T-helper 1 cell (primary cell): Measurements from ENCODE around the gene OLFM2.

Source experiments
- DNase-seq, 5 donors: peaks; one replicate each; pipeline ENCODE4 v3.0.0-alpha.2; 2012 to 2020

OLFM2 gene

GRCh38 chr19:9906475-9907087 is 29.7 kb downstream of the OLFM2 start:
- DNase-seq: no peak

DNA sequence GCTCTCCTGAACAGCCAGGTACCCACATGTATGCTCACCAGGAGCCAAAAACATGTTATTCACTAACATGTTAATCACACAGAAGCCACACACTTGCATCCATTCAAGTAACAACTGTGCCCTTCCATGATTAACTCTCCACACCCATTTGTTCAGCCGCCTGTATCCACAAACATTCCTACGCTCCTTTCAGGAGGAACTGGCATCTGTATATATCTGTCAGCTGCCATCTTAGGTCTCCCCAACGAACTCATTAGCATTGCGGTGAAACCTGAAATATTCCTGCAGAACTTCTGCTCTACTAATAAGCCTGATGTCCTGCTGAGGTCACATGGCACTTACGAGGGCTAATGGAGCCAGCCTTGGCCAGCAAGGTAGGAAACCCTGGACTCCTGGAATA is 33.0 kb downstream of the OLFM2 start:
- no peak for DNase-seq

DNA sequence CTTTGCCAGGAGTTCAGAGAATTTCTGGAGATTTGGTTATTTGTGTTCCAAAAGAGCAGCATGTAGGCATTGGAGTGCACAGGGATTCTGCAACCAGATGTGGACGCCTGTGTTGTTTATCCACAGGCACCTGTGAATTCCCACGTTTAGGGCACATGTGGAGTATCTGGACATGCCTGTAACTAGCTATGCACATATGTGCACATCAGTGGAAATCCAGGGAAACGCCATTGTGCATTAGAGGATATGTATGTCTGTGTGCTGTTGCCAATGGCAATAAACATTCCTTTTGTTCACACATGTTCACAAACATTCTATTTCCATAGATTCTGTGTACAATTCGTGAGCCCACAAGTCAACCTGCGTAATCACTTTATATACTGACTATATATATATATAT is 34.7 kb downstream of the OLFM2 start:
- DNase-seq: no peak

DNA sequence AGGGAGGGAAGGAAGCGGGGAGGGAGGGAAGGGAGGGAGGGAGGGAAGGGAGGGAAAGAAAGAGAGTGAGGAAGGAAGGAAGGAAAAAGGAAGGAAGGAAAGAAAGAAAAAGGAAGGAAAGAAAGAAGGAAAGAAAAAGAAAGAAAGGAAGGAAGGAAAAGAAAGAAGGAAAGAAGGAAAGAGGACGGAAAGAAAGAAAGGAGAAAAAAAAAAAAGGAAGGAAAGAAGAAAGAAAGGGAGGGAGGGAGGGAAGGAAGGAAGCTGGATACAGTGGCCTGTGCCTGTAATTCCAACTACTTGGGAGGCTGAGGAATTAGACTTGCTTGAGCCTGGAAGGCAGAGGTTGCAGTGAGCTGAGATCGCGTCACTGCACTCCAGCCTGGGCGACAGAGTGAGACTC is 35.3 kb downstream of the OLFM2 start:
- DNase-seq: no peak

DNA sequence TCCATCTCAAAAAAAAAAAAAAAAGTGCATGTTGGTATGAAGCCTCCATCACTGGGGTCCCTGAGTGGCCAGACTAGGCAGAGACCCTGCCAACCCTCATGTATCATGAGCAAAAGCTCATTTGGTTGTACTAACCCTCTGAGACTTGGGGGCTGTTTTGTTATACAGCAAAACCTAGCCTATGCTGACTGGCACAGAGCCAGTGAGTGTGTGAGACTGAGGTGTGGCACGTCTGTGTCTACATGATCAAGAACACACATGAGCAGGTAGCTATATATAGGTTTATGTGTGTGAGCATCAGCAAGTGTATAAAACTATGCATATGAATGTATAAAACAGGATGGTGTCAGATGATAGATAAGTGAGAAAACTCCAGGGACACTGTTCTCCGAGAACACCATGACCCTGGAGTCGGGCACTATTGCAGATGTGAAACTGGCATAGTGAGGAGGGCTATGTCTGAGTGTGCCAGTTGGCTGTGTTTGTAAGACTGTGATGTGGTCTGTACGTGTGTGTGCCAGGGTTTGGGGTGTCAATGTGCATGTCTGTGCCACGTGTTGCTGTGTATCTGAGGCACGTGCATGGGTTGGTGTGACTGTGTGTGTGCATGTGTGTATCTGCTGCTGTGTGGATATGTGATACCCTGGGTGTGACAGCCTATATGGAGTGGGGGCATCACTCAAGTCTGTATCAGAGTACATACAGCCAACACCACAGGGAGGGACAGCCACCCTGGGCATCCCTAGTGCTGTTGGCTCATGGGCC is 44.5 kb downstream of the OLFM2 start:
- no peak for DNase-seq

DNA sequence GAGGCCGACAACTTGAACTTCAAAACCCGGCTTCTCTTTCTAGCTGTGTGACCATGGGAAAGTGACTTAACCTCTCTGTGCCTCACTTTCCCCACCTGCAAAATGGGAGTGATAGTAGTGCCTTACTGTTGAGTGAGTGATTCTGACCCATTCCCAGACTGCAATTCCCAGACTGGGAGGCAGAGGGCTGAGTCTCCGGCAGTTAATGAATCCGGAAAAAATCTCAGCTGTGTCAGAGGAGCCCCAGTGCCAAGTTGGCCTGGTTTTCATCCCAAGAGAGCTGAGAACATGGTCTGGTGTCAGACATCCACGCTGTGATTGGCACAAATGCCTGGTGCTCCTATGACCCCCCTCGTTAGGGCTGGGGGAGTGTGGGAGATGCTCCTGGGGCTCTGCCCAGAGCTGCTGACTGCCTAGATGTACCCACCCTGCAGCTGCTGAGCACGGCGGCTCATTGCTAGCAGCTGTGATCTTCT is 51.2 kb downstream of the OLFM2 start:
- DNase-seq: no peak

DNA sequence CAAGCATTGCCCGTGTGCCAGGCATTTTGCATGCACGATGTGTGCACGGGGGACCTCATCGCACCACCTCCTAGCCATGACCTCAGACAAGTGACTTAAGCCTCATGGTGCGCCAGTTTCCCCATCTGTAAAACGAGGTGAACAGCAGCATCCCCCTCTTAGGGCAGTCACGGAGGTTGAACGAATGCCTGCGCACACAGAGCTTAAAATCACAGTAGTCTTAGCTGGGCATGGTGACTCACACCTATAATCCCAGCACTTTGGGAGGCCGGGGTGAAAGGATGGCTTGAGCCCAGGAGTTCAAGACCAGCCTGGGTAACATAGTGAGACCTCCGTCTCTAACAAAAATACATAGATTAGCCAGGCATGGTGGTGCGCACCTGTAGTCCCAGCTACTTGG is 52.6 kb downstream of the OLFM2 start:
- DNase-seq: no peak

DNA sequence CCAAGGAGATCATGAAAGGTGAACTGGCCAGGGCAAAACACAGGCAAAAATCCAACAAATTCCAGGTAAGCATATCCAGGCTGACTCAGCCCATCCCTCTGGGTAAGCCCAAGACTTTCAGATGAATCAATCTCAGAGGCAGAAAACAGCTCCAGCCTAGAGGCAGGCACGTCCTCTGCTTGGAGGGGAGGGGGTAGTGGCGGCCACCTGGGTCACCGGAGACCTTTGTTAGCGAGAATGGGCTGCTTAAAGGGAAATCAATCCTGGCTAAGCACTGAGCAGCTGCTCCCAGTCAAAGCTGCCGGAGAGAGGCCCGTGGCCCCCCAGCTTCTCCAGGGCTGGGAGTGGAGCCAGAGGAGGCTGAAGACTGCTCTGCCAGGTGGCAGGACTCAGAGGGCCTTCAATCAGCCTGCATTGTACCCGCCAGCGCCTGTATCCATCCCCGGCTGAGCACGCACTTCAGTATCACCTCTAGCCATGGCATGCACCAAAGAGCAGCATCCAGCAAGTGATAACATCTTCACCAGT is 53.0 kb downstream of the OLFM2 start:
- no peak for DNase-seq

GRCh38 chr19:9881720-9882119 is 54.6 kb downstream of the OLFM2 start:
- no peak for DNase-seq

GRCh38 chr19:9878511-9879196 is 57.7 kb downstream of the OLFM2 start:
- DNase-seq: no peak

- DNase-seq: no peak
Observed at GRCh38 chr19:9877780-9878510, 58.4 kb downstream of the OLFM2 start.

GRCh38 chr19:9875796-9876195 is 60.5 kb downstream of the OLFM2 start:
- no peak for DNase-seq

DNA sequence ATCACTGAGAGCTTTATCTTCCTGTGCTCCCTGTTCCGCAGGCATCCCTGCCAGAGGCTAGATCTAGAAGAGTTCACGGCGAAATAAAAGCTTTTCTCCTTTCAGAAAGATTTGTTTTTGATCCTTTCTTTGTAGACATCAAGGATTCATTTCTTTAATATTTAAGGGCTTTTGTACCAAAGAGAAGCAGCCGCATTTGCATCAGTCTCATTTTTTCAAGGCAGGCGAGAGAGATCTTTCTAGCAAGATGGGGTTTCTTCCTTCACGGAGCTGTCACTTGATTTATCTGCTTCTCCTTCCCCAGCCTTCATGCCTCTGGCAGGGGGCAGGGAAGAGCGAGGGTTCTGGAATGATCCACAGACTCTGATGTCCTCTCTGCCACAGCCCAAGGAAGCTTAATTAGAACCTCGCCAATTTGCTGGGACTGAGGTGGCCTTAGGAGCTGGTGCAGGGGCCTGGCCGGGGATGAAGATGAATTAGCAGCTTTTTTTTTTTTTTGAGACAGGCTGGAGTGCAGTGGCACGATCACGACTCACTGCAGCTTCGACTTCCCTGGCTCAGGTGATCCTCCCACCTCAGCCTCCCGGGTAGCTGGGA is 61.2 kb downstream of the OLFM2 start:
- DNase-seq: no peak

- no peak for DNase-seq
Observed at GRCh38 chr19:9872618-9873242, 63.6 kb downstream of the OLFM2 start.

- no peak for DNase-seq
Observed at GRCh38 chr19:9871626-9872338, 64.5 kb downstream of the OLFM2 start.

DNA sequence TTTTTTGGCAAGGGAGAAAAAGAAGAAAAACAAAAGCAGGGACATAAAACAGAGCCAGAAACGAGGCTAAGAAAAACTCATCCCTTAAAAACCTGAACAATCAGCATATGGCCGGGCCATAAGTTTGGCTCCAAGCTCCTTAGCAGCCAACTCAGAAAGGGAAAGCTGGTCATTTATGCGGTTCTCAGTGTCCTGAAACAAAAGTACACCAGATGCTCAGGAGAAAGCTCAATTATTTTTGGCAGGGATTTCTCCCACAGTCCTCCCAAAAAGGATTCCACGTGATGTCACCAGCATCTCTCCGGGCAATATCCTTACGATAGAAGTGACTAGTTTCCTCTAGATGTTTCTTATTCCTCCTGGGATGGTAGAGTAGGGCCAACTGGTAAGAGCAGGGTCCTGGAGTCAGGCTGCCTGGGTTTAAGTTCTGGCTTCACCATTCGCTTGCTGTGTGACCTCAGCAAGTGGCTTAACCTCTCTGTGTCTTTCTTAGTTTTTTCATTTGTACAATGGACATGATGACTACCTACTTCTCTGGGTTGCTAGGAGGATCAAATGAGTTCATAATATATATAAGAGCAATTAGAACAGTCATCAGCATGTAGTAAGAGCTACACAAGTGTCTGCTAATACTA is 67.2 kb downstream of the OLFM2 start:
- DNase-seq: no peak

- DNase-seq: peak in 3 of 5 donors; percentile 22 to 62 (median 40)
Observed at GRCh38 chr19:9865732-9866501, 70.4 kb downstream of the OLFM2 start.

DNA sequence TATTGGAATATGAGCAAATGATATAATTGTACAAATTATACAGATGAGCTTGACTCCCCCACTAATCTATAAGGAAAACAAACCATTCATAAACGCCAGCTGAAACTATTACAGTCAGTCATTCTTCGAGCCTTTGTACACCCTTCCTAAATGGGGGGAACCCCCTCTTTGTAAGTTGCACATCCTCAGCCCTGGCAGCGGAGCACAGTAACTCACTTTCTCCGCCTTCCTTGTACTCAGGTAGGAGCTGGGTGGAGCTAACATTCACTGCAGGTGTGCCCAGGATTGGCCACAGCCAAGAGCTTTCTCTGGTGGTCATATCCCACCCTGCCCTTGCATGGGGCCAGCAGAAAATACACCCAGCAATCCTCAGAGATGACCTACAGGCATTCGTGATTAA is 72.6 kb downstream of the OLFM2 start:
- DNase-seq: no peak

DNA sequence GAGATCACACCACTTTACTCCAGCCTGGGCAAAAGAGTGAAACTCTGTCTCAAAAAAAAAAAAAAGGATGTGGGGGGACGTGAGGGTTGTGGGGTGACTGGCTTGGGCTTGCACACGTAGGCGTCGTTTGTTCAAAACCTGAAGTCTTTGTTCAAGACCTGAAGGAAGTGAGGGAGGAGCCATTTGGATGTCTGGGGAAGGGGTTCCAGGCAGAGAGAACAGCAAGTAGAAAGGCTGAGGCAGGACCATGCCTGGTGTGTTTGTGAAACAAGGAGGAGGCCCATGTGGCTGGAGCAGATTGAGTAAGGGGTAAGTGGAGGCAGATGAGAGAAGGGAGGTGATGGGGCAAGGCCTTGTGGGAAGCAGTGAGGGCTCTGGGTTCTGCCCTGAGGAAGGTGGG is 73.4 kb downstream of the OLFM2 start:
- DNase-seq: peak in 1 of 5 donors; percentile 54

- DNase-seq: no peak
Observed at GRCh38 chr19:9861503-9861902, 74.8 kb downstream of the OLFM2 start.
